ENCODE results near the gene C1QTNF2. TPM values are rescaled to one million over a fixed set of nuclear protein-coding genes. Genes with fewer than 3 reads are reported as not detected.

Gene C1QTNF2
- total and polyA plus RNA-seq, 2 of the 8 experiments (the other 6 are each of a cell fraction or from before 2014, with no cell fraction given): 1.0 to 2.0 TPM

- 92% methylated on average over 7 of the region's 7 CpGs; no CpG with 5 or more reads in 1 of the 2 experiments for WGBS, 2 experiments (ENCODE audit: extremely low coverage in 1 of 2, insufficient coverage in 1 of 2, insufficient read length in 1 of 2, insufficient replicate concordance in 2 of 2, low coverage in 1 of 2, low lambda C conversion rate in 2 of 2, missing lambda C conversion rate in 1 of 2)
- no peak overlapping the region for H2AFZ ChIP-seq (ENCODE audit: low read length)
- DNase-seq (ENCODE audit: low read depth in 1 of 2, low spot score in 2 of 2) (no peak), FAIRE-seq (no peak)
- H3K56ac ChIP-seq (replicated peaks; ENCODE audit: insufficient read length, low read depth, low read length): no peak overlapping the region
- H2BK12ac ChIP-seq (ENCODE audit: low read depth, low read length): no peak overlapping the region
- peaks cover 0 to 21% of the 10 kb centered on the region in 2 experiments; a peak in 2 of 4 replicates for H3K79me2 ChIP-seq (ENCODE audit: control insufficient read depth in 1 of 2, insufficient read depth in 2 of 2, low read length in 2 of 2)
- no peak overlapping the region for H4K91ac ChIP-seq (replicated peaks; ENCODE audit: insufficient read length, low read length)
- no peak overlapping the region for H3K27ac ChIP-seq (ENCODE audit: low read depth, low read length)
- H2AK5ac ChIP-seq (ENCODE audit: low read depth, low read length): no peak overlapping the region
- H4K8ac ChIP-seq (ENCODE audit: extremely low read depth, insufficient read depth, low read length): no peak overlapping the region
- H2BK20ac ChIP-seq (ENCODE audit: low read length): no peak overlapping the region
- H3K4me2 ChIP-seq (ENCODE audit: insufficient read depth in 1 of 2, low read depth in 2 of 2, low read length in 2 of 2): no peak overlapping the region
- no peak overlapping the region for H2BK5ac ChIP-seq (ENCODE audit: low read depth, low read length)
- no peak overlapping the region for H3K9ac ChIP-seq (replicated peaks in 1 of 4; ENCODE audit: extremely low read depth in 1 of 4, low read depth in 3 of 4, low read length in 3 of 4)
- CTCF ChIA-PET (ENCODE audit: partially characterized antibody): interaction anchor here (0.7 to 1.2 kb wide), 5 partner anchors 33 to 314 kb away, joined by 3 read pairs; no protein-coding TSS in a partner anchor
- peaks cover 0 to 5% (median 0%) of the 10 kb centered on the region in 4 experiments; a peak in 3 of 7 replicates for H3K4me1 ChIP-seq (replicated peaks in 1 of 4; ENCODE audit: control insufficient read depth in 3 of 4, insufficient read depth in 4 of 4, low read length in 3 of 4)
- peaks cover 0 to 2% (median 0%) of the 10 kb centered on the region in 4 experiments; a peak in 1 of 8 replicates for H3K36me3 ChIP-seq (ENCODE audit: control insufficient read depth in 2 of 4, insufficient read depth in 4 of 4, low read length in 3 of 4)
- no peak overlapping the region for H2BK120ac ChIP-seq (replicated peaks; ENCODE audit: low read depth, low read length)
- no peak overlapping the region for H3K4me3 ChIP-seq (ENCODE audit: extremely low read depth in 1 of 4, insufficient read depth in 2 of 4, low read depth in 3 of 4, low read length in 4 of 4)
- H3K18ac ChIP-seq (ENCODE audit: extremely low read depth, low read length): no peak overlapping the region
- H4K5ac ChIP-seq (ENCODE audit: insufficient read length, low read depth, low read length): no peak overlapping the region
- no peak overlapping the region for H3K14ac ChIP-seq (ENCODE audit: insufficient read length)
- POLR2A ChIA-PET (ENCODE audit: partially characterized antibody): interaction anchor here (0.7 to 1.6 kb wide), 2 partner anchors 16 to 58 kb away, joined by 3 to 4 read pairs; no protein-coding TSS in a partner anchor
- H2BK15ac ChIP-seq (ENCODE audit: low read length): no peak overlapping the region
- no peaks in the 10 kb centered on the region for H3K27me3 ChIP-seq (replicated peaks in 1 of 4; ENCODE audit: control insufficient read depth in 3 of 4, extremely low read depth in 1 of 4, insufficient read depth in 3 of 4, low read length in 3 of 4)
- H3K23me2 ChIP-seq (ENCODE audit: low read depth, low read length): peaks cover 3% of the 10 kb centered on the region
- no peaks in the 10 kb centered on the region for H3K9me3 ChIP-seq (ENCODE audit: insufficient read depth in 2 of 2, low read depth in 1 of 2, low read length in 1 of 2)
- no peak overlapping the region for H3K23ac ChIP-seq (ENCODE audit: insufficient read length)
- peaks cover 0 to 2% of the 10 kb centered on the region in 2 experiments for H4K20me1 ChIP-seq (replicated peaks in 1 of 2; ENCODE audit: control insufficient read depth in 1 of 2, insufficient read depth in 2 of 2, low read length in 2 of 2)
- H3K4ac ChIP-seq (replicated peaks; ENCODE audit: insufficient read length, low read depth, low read length): no peak overlapping the region
- no peaks in the 10 kb centered on the region for H3K79me1 ChIP-seq (ENCODE audit: low read depth, low read length)
- TF ChIP-seq MAX (IDR thresholded peaks at IDR 0.05): no peak
- no peak for TF ChIP-seq CBX8 (IDR thresholded peaks at IDR 0.05; ENCODE audit: borderline replicate concordance, low read depth, low read length)
- no peak for TF ChIP-seq SP4 (IDR thresholded peaks at IDR 0.05; ENCODE audit: low read length)
- no peak for TF ChIP-seq GTF2F1 (IDR thresholded peaks at IDR 0.05; ENCODE audit: borderline replicate concordance, low read depth, low read length)
- no peak for TF ChIP-seq SIRT6 (IDR thresholded peaks at IDR 0.05; ENCODE audit: low read length)
- TF ChIP-seq BCL11A (IDR thresholded peaks at IDR 0.05; ENCODE audit: low read depth in 2 of 2, low read length in 2 of 2): no peak
- no peak for TF ChIP-seq POLR2AphosphoS5 (IDR thresholded peaks at IDR 0.05; ENCODE audit: low read depth, low read length)
- TF ChIP-seq POU5F1 (IDR thresholded peaks at IDR 0.05; ENCODE audit: low read depth, low read length): no peak
- TF ChIP-seq JUND (IDR thresholded peaks at IDR 0.05; ENCODE audit: low read length): no peak
- no peak for TF ChIP-seq BRCA1 (IDR thresholded peaks at IDR 0.05; ENCODE audit: low read depth, low read length)
- TF ChIP-seq RNF2 (IDR thresholded peaks at IDR 0.05; ENCODE audit: borderline replicate concordance, low read depth, low read length, missing control alignments, poor library complexity, severe bottlenecking): no peak
- no peak for TF ChIP-seq CTBP2 (IDR thresholded peaks at IDR 0.05; ENCODE audit: borderline replicate concordance, insufficient read depth, insufficient read length, low read length)
- TF ChIP-seq SIX5 (IDR thresholded peaks at IDR 0.05; ENCODE audit: low read depth, low read length): no peak
- no peak for TF ChIP-seq RXRA (IDR thresholded peaks at IDR 0.05; ENCODE audit: insufficient read depth, low read depth, low read length)
Measured at GRCh38 chr5:160395111-160395510, 24.7 kb upstream of the C1QTNF2 start.
